ENCODE data around the gene SLIT3. TPM values are rescaled to one million over a fixed set of nuclear protein-coding genes. Genes with fewer than 3 reads are reported as not detected.

Gene SLIT3
- total and polyA plus RNA-seq, 8 donors, result 1.2 to 24.5 (median 8.6) TPM

- 65 to 83% (median 74%) methylated on average over 3 of the region's 3 CpGs for WGBS, 5 donors
- H3K36me3 ChIP-seq, result peaks cover 0 to 18% (median 0%) of the 10 kb centered on the region in 4 donors
- intact Hi-C loops (cut with DNase I; ENCODE audit: low total_unique reads), result no loop called here
These were observed 514.8 kb downstream of the SLIT3 start for GRCh38 chr5:168786147-168786546.

GRCh38 chr5:168784454-168784853 is 516.5 kb downstream of the SLIT3 start:
- 85 to 97% (median 94%) methylated on average over 4 of the region's 4 CpGs for WGBS, 5 donors
- TF ChIP-seq POLR2A (IDR thresholded peaks at IDR 0.05), result no peak
- TF ChIP-seq CTCF (IDR thresholded peaks at IDR 0.05), result no peak

More at GRCh38 chr5:168786147-168786546, 514.8 kb downstream of the SLIT3 start:
- Histone ChIP-seq H3K4me1 (no peaks in the 10 kb centered on the region), H3K4me3 (no peak overlapping the region), H3K27me3 (peaks cover 0 to 5% (median 0%) of the 10 kb centered on the region in 3 donors), H3K9me3 (no peaks in the 10 kb centered on the region), H3K27ac (no peak overlapping the region)
- no peak for DNase-seq
- TF ChIP-seq CTCF (IDR thresholded peaks at IDR 0.05), result no peak
- no peak for TF ChIP-seq POLR2A (IDR thresholded peaks at IDR 0.05)
- TF ChIP-seq EP300 (IDR thresholded peaks at IDR 0.05), result no peak
- TF ChIP-seq POLR2AphosphoS5 (IDR thresholded peaks at IDR 0.05), result no peak

GRCh38 chr5:168781941-168782571 is 518.9 kb downstream of the SLIT3 start:
- H3K4me1 ChIP-seq, result no peaks in the 10 kb centered on the region
- DNase-seq, result no peak
- H3K9me3 ChIP-seq, result no peaks in the 10 kb centered on the region
- 56 to 75% (median 68%) methylated on average over 10 of the region's 10 CpGs for WGBS, 5 donors
- intact Hi-C loops (cut with DNase I; ENCODE audit: low total_unique reads), result no loop called here
- H3K36me3 ChIP-seq, result peaks cover 0 to 18% (median 0%) of the 10 kb centered on the region in 4 donors
- no peak overlapping the region for H3K27ac ChIP-seq
- no peaks in the 10 kb centered on the region for H3K27me3 ChIP-seq
- TF ChIP-seq CTCF (IDR thresholded peaks at IDR 0.05) (no peak), EP300 (IDR thresholded peaks at IDR 0.05) (no peak), POLR2A (IDR thresholded peaks at IDR 0.05) (no peak), POLR2AphosphoS5 (IDR thresholded peaks at IDR 0.05) (no peak)
- no peak overlapping the region for H3K4me3 ChIP-seq

More at GRCh38 chr5:168784454-168784853, 516.5 kb downstream of the SLIT3 start:
- H3K36me3 ChIP-seq, result peaks cover 0 to 18% (median 0%) of the 10 kb centered on the region in 4 donors
- H3K4me1 ChIP-seq, result no peaks in the 10 kb centered on the region
- DNase-seq, result no peak
- no peak overlapping the region for H3K4me3 ChIP-seq
- intact Hi-C loops (cut with DNase I; ENCODE audit: low total_unique reads), result no loop called here
- H3K27me3 ChIP-seq, result peaks cover 0 to 5% (median 0%) of the 10 kb centered on the region in 3 donors
- no peaks in the 10 kb centered on the region for H3K9me3 ChIP-seq
- H3K27ac ChIP-seq, result no peak overlapping the region

- no peaks in the 10 kb centered on the region for H3K27me3 ChIP-seq
- no peak for DNase-seq
- no peak overlapping the region for H3K27ac ChIP-seq
- 69 to 87% (median 78%) methylated on average over 3 of the region's 3 CpGs for WGBS, 5 donors
- intact Hi-C loops (cut with DNase I; ENCODE audit: low total_unique reads), result no loop called here
- H3K36me3 ChIP-seq, result peaks cover 0 to 18% (median 0%) of the 10 kb centered on the region in 4 donors
- H3K4me1 ChIP-seq, result no peaks in the 10 kb centered on the region
- TF ChIP-seq CTCF (IDR thresholded peaks at IDR 0.05) (no peak), POLR2A (IDR thresholded peaks at IDR 0.05) (no peak)
- H3K4me3 ChIP-seq, result no peak overlapping the region
- H3K9me3 ChIP-seq, result no peaks in the 10 kb centered on the region
These were observed 520.1 kb downstream of the SLIT3 start for GRCh38 chr5:168780888-168781287.

Measured in stomach (tissue), 9 donors.